Adrenal gland (tissue), 5 donors: ENCODE data around the gene ETNPPL.

Experiments
- POLR2A ChIP-seq, 2 donors: fragments of 450-650 bp; IDR thresholded peaks; one replicate each; pipeline ENCODE4 v1.6.1; 2017; ENCODE audit warnings: antibody characterized with exemption in 2 of 2, mild to moderate bottlenecking in 2 of 2, moderate library complexity in 1 of 2
- TF ChIP-seq, protein P1 (sequence below), 6 experiments: fragments of 450-650 bp in 4 of 6; fragments of 200-600 bp in 2 of 6; sonication (generic) in 1 of 6; IDR thresholded peaks; 1 replicate in 5 of 6; 2 replicates in 1 of 6; pipeline versions ENCODE4 v1.5.1 to v1.8.0; 2016 to 2021; ENCODE audit warnings: antibody characterized with exemption in 6 of 6, mild to moderate bottlenecking in 2 of 6, moderate library complexity in 1 of 6
- donor health status: DM: no; HTN: no; CAD: no.

DNA sequence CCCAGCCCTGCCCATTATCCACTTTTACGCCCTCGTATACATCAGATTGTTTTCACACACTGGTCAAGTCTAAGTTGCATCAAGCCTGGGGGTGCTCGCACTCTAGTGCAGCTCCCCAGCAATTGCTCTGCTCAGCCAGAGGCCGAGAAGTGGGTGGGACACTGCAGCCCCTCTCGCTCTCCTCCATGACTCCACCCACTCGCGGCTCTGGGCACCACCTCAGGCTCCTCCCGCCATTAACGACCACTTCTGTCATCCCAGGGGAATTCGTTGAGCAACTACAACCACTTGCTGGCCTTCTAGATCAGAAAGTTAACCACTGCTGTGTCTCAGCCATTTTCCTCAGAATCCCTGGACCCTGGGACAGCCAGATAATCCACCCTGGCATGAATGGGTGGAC, 53.6 kb downstream of the ETNPPL start:
- TF ChIP-seq, protein P1, sequence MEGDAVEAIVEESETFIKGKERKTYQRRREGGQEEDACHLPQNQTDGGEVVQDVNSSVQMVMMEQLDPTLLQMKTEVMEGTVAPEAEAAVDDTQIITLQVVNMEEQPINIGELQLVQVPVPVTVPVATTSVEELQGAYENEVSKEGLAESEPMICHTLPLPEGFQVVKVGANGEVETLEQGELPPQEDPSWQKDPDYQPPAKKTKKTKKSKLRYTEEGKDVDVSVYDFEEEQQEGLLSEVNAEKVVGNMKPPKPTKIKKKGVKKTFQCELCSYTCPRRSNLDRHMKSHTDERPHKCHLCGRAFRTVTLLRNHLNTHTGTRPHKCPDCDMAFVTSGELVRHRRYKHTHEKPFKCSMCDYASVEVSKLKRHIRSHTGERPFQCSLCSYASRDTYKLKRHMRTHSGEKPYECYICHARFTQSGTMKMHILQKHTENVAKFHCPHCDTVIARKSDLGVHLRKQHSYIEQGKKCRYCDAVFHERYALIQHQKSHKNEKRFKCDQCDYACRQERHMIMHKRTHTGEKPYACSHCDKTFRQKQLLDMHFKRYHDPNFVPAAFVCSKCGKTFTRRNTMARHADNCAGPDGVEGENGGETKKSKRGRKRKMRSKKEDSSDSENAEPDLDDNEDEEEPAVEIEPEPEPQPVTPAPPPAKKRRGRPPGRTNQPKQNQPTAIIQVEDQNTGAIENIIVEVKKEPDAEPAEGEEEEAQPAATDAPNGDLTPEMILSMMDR (IDR thresholded peaks at IDR 0.05) = no peak
- no peak for TF ChIP-seq POLR2A (IDR thresholded peaks at IDR 0.05)
